GM23338 (cell line): ENCODE measurements around the gene PCGF2. TPM values are rescaled to one million over a fixed set of nuclear protein-coding genes. Genes with fewer than 3 reads are reported as not detected.

Source experiments
- ATAC-seq: fragments of 200-7000 bp; cut with Tn5 transposase; 3 replicates; pipeline ENCODE4 v1.9.1; 2020
- DNase-seq: peaks from one replicate; pipeline ENCODE4 v3.0.0-alpha.2; 2015; ENCODE audit warnings: low spot score
- H2AFZ ChIP-seq: fragments of 200-600 bp; sonication (generic); 2 replicates; pipeline ENCODE4 v1.8.0; 2016; ENCODE audit warnings: antibody characterized with exemption, mild to moderate bottlenecking, moderate library complexity
- H3F3A ChIP-seq: fragments of 200-600 bp; sonication (generic); replicated peaks from 2 replicates; pipeline ENCODE4 v1.8.0; 2017; ENCODE audit warnings: antibody characterized with exemption, mixed run types, low read depth
- H3K27ac ChIP-seq: fragments of 200-600 bp; sonication (generic); 2 replicates; pipeline ENCODE4 v1.6.1; 2016; ENCODE audit warnings: low read depth
- H3K27me3 ChIP-seq: fragments of 200-600 bp; sonication (generic); 2 replicates; pipeline ENCODE4 v1.8.0; 2016; ENCODE audit warnings: mild to moderate bottlenecking, mixed run types, moderate library complexity; ENCODE audit not compliant: insufficient read depth
- H3K36me3 ChIP-seq: fragments of 200-600 bp; sonication (generic); 2 replicates; pipeline ENCODE4 v1.8.0; 2016; ENCODE audit warnings: mild to moderate bottlenecking; ENCODE audit not compliant: insufficient read depth
- H3K4me1 ChIP-seq: fragments of 200-600 bp; sonication (generic); 2 replicates; pipeline ENCODE4 v1.8.0; 2016; ENCODE audit warnings: mild to moderate bottlenecking, moderate library complexity; ENCODE audit not compliant: insufficient read depth
- H3K4me2 ChIP-seq: fragments of 200-600 bp; sonication (generic); 2 replicates; pipeline ENCODE4 v1.7.1; 2017; ENCODE audit warnings: mixed run types
- H3K4me3 ChIP-seq: fragments of 200-600 bp; sonication (generic); 2 replicates; pipeline ENCODE4 v1.6.1; 2016; ENCODE audit warnings: mixed run types
- H3K79me2 ChIP-seq: fragments of 200-600 bp; sonication (generic); replicated peaks from 2 replicates; pipeline ENCODE4 v1.8.0; 2017; ENCODE audit warnings: mild to moderate bottlenecking; ENCODE audit not compliant: insufficient read depth
- H3K9me2 ChIP-seq: fragments of 200-600 bp; sonication (generic); 2 replicates; pipeline ENCODE4 v1.8.0; 2017; ENCODE audit not compliant: insufficient read depth
- H4K20me1 ChIP-seq: fragments of 200-600 bp; sonication (generic); replicated peaks from 2 replicates; pipeline ENCODE4 v1.8.0; 2017; ENCODE audit warnings: mild to moderate bottlenecking; ENCODE audit not compliant: insufficient read depth
- H3K27ac Mint-ChIP-seq: 2 replicates; pipeline ENCODE4 v1.8.0; 2020; ENCODE audit warnings: inconsistent platforms, mild to moderate bottlenecking, moderate library complexity, mixed read lengths
- H3K27me3 Mint-ChIP-seq: 3 replicates; pipeline ENCODE4 v1.8.0; 2022; ENCODE audit warnings: low read depth, mild to moderate bottlenecking, moderate library complexity, mixed read lengths, inconsistent platforms; ENCODE audit not compliant: insufficient read depth, poor library complexity
- H3K36me3 Mint-ChIP-seq: 3 replicates; pipeline ENCODE4 v1.8.0; 2021; ENCODE audit warnings: low read depth, mild to moderate bottlenecking, inconsistent platforms, moderate library complexity, mixed read lengths
- H3K4me1 Mint-ChIP-seq: 3 replicates; pipeline ENCODE4 v1.8.0; 2020; ENCODE audit warnings: mild to moderate bottlenecking, inconsistent platforms, mixed read lengths
- H3K4me3 Mint-ChIP-seq: 3 replicates; pipeline ENCODE4 v1.8.0; 2021; ENCODE audit warnings: moderate library complexity, mild to moderate bottlenecking, inconsistent platforms, mixed read lengths
- H3K9me3 Mint-ChIP-seq: 3 replicates; pipeline ENCODE4 v1.8.0; 2020; ENCODE audit warnings: moderate library complexity, mild to moderate bottlenecking, inconsistent platforms, mixed read lengths
- CREB1 ChIP-seq: fragments of 250-450 bp; sonication (Bioruptor Pico); IDR thresholded peaks from 2 replicates; pipeline ENCODE4 v1.5.0; 2020; ENCODE audit warnings: low read depth, mild to moderate bottlenecking, moderate library complexity
- EZH2 ChIP-seq: fragments of 200-600 bp; sonication (generic); IDR thresholded peaks from one replicate; pipeline ENCODE4 v1.8.0; 2017; ENCODE audit warnings: antibody characterized with exemption, mild to moderate bottlenecking, low read depth; ENCODE audit not compliant: unreplicated experiment
- EZH2phosphoT487 ChIP-seq: fragments of 200-600 bp; sonication (generic); IDR thresholded peaks from one replicate; pipeline ENCODE4 v1.8.1; 2018; ENCODE audit warnings: antibody characterized with exemption; ENCODE audit not compliant: unreplicated experiment
- JUNB ChIP-seq: IDR thresholded peaks from one replicate; pipeline ENCODE4 v1.6.1; 2016; ENCODE audit warnings: antibody characterized with exemption; ENCODE audit not compliant: unreplicated experiment
- NANOG ChIP-seq: IDR thresholded peaks from 2 replicates; pipeline ENCODE4 v1.6.1; 2016; ENCODE audit warnings: antibody characterized with exemption, borderline replicate concordance
- POLR2AphosphoS5 ChIP-seq: IDR thresholded peaks from 2 replicates; pipeline ENCODE4 v1.6.1; 2016; ENCODE audit warnings: antibody characterized with exemption, low read depth
- STAT1 ChIP-seq: IDR thresholded peaks from one replicate; pipeline ENCODE4 v1.6.1; 2016; ENCODE audit warnings: antibody characterized with exemption; ENCODE audit not compliant: unreplicated experiment
- ZNF114 ChIP-seq: fragments of 250-450 bp; sonication (Bioruptor Pico); IDR thresholded peaks from 2 replicates; pipeline ENCODE4 v1.5.0; 2020; ENCODE audit warnings: mild to moderate bottlenecking, moderate library complexity
- ZNF331 ChIP-seq: fragments of 250-450 bp; sonication (Bioruptor Pico); IDR thresholded peaks from 2 replicates; pipeline ENCODE4 v1.5.0; 2020; ENCODE audit warnings: low read depth, mild to moderate bottlenecking, moderate library complexity
- polyA plus RNA-seq: library from polyadenylated mRNA; unstranded; fragments of >200 nt; fragmentation: Nextera tagmentation; extraction: Ambion mirVana; gene quantifications from 2 replicates; pipeline ENCODE4 v1.2.1, GENCODE V29; 2016
- total RNA-seq: library from RNA; depleted of rRNA; stranded (reverse); fragments of >200 nt; shearing (Covaris generic); gene quantifications from 2 replicates; pipeline ENCODE4 v1.2.3, GENCODE V29; 2014
- TF ChIP-seq, protein P1 (sequence below): fragments of 250-450 bp; sonication (Bioruptor Pico); IDR thresholded peaks from 2 replicates; pipeline ENCODE4 v1.5.0; 2020; ENCODE audit warnings: mild to moderate bottlenecking, moderate library complexity
- TF ChIP-seq, protein P2 (sequence below): IDR thresholded peaks from one replicate; pipeline ENCODE4 v1.6.1; 2018; ENCODE audit warnings: antibody characterized with exemption; ENCODE audit not compliant: unreplicated experiment
- TF ChIP-seq, protein P3 (sequence below), 2 experiments: fragments of 200-600 bp in 1 of 2; sonication (generic) in 1 of 2; conservative IDR thresholded peaks; 2 replicates each; pipeline versions ENCODE4 v1.5.1 to v1.6.1; 2016 to 2017; ENCODE audit warnings: antibody characterized with exemption in 2 of 2, low read depth in 2 of 2, mild to moderate bottlenecking in 2 of 2, moderate library complexity in 1 of 2
- TF ChIP-seq, protein P4 (sequence below): IDR thresholded peaks from 2 replicates; pipeline ENCODE4 v1.6.1; 2016; ENCODE audit warnings: antibody characterized with exemption

The PCGF2 gene
- total and polyA plus RNA-seq, 2 experiments from 2014 or later: 21.1 to 51.9 TPM

DNA sequence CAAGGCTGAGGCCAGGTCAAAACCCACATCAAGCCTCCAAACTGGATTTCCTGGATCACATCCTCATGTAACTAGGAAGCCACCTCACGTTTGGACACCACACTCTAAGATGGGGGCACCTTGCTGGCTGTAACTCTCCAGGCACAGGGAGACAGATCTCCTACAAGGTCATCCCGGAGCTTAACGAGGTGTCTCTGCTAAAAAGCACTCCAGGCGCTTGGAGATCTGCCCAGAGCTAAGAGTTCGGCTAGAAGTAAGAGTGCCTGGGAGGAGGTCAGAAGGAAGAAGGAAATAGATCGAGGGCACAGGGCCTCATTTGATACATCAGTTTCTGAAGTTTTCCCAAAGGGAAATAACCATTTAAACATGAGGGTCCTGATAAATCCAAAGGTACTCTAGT, 20.3 kb upstream of the PCGF2 start:
- no peaks in the 10 kb centered on the region for H3K79me2 ChIP-seq
- Mint-ChIP-seq H3K27me3 (peaks cover 9% of the 10 kb centered on the region), H3K27ac (no peak overlapping the region), H3K4me3 (no peak overlapping the region), H3K9me3 (no peaks in the 10 kb centered on the region; the same call in 2 of the 3 replicates), H3K4me1 (no peaks in the 10 kb centered on the region; the same call in 2 of the 3 replicates), H3K36me3 (peaks cover 79% of the 10 kb centered on the region)
- H3K9me2 ChIP-seq: no peaks in the 10 kb centered on the region
- no peak overlapping the region for H3K4me2 ChIP-seq
- H3K4me3 ChIP-seq: no peak overlapping the region
- H3K27me3 ChIP-seq: no peaks in the 10 kb centered on the region
- TF ChIP-seq POLR2AphosphoS5 (no peak), ZNF331 (CRISPR knock-in tag) (no peak), ZNF114 (CRISPR knock-in tag) (no peak), STAT1 (no peak), EZH2 (no peak), CREB1 (CRISPR knock-in tag) (no peak), NANOG (no peak), EZH2phosphoT487 (no peak), JUNB (no peak)
- TF ChIP-seq, protein P1, sequence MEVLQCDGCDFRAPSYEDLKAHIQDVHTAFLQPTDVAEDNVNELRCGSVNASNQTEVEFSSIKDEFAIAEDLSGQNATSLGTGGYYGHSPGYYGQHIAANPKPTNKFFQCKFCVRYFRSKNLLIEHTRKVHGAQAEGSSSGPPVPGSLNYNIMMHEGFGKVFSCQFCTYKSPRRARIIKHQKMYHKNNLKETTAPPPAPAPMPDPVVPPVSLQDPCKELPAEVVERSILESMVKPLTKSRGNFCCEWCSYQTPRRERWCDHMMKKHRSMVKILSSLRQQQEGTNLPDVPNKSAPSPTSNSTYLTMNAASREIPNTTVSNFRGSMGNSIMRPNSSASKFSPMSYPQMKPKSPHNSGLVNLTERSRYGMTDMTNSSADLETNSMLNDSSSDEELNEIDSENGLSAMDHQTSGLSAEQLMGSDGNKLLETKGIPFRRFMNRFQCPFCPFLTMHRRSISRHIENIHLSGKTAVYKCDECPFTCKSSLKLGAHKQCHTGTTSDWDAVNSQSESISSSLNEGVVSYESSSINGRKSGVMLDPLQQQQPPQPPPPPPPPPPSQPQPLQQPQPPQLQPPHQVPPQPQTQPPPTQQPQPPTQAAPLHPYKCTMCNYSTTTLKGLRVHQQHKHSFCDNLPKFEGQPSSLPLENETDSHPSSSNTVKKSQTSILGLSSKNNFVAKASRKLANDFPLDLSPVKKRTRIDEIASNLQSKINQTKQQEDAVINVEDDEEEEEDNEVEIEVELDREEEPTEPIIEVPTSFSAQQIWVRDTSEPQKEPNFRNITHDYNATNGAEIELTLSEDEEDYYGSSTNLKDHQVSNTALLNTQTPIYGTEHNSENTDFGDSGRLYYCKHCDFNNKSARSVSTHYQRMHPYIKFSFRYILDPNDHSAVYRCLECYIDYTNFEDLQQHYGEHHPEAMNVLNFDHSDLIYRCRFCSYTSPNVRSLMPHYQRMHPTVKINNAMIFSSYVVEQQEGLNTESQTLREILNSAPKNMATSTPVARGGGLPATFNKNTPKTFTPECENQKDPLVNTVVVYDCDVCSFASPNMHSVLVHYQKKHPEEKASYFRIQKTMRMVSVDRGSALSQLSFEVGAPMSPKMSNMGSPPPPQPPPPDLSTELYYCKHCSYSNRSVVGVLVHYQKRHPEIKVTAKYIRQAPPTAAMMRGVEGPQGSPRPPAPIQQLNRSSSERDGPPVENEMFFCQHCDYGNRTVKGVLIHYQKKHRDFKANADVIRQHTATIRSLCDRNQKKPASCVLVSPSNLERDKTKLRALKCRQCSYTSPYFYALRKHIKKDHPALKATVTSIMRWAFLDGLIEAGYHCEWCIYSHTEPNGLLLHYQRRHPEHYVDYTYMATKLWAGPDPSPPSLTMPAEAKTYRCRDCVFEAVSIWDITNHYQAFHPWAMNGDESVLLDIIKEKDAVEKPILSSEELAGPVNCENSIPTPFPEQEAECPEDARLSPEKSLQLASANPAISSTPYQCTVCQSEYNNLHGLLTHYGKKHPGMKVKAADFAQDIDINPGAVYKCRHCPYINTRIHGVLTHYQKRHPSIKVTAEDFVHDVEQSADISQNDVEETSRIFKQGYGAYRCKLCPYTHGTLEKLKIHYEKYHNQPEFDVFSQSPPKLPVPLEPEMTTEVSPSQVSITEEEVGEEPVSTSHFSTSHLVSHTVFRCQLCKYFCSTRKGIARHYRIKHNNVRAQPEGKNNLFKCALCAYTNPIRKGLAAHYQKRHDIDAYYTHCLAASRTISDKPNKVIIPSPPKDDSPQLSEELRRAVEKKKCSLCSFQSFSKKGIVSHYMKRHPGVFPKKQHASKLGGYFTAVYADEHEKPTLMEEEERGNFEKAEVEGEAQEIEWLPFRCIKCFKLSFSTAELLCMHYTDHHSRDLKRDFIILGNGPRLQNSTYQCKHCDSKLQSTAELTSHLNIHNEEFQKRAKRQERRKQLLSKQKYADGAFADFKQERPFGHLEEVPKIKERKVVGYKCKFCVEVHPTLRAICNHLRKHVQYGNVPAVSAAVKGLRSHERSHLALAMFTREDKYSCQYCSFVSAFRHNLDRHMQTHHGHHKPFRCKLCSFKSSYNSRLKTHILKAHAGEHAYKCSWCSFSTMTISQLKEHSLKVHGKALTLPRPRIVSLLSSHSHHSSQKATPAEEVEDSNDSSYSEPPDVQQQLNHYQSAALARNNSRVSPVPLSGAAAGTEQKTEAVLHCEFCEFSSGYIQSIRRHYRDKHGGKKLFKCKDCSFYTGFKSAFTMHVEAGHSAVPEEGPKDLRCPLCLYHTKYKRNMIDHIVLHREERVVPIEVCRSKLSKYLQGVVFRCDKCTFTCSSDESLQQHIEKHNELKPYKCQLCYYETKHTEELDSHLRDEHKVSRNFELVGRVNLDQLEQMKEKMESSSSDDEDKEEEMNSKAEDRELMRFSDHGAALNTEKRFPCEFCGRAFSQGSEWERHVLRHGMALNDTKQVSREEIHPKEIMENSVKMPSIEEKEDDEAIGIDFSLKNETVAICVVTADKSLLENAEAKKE (CRISPR knock-in tag): no peak
- TF ChIP-seq, protein P2, sequence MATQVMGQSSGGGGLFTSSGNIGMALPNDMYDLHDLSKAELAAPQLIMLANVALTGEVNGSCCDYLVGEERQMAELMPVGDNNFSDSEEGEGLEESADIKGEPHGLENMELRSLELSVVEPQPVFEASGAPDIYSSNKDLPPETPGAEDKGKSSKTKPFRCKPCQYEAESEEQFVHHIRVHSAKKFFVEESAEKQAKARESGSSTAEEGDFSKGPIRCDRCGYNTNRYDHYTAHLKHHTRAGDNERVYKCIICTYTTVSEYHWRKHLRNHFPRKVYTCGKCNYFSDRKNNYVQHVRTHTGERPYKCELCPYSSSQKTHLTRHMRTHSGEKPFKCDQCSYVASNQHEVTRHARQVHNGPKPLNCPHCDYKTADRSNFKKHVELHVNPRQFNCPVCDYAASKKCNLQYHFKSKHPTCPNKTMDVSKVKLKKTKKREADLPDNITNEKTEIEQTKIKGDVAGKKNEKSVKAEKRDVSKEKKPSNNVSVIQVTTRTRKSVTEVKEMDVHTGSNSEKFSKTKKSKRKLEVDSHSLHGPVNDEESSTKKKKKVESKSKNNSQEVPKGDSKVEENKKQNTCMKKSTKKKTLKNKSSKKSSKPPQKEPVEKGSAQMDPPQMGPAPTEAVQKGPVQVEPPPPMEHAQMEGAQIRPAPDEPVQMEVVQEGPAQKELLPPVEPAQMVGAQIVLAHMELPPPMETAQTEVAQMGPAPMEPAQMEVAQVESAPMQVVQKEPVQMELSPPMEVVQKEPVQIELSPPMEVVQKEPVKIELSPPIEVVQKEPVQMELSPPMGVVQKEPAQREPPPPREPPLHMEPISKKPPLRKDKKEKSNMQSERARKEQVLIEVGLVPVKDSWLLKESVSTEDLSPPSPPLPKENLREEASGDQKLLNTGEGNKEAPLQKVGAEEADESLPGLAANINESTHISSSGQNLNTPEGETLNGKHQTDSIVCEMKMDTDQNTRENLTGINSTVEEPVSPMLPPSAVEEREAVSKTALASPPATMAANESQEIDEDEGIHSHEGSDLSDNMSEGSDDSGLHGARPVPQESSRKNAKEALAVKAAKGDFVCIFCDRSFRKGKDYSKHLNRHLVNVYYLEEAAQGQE: no peak
- TF ChIP-seq, protein P3, sequence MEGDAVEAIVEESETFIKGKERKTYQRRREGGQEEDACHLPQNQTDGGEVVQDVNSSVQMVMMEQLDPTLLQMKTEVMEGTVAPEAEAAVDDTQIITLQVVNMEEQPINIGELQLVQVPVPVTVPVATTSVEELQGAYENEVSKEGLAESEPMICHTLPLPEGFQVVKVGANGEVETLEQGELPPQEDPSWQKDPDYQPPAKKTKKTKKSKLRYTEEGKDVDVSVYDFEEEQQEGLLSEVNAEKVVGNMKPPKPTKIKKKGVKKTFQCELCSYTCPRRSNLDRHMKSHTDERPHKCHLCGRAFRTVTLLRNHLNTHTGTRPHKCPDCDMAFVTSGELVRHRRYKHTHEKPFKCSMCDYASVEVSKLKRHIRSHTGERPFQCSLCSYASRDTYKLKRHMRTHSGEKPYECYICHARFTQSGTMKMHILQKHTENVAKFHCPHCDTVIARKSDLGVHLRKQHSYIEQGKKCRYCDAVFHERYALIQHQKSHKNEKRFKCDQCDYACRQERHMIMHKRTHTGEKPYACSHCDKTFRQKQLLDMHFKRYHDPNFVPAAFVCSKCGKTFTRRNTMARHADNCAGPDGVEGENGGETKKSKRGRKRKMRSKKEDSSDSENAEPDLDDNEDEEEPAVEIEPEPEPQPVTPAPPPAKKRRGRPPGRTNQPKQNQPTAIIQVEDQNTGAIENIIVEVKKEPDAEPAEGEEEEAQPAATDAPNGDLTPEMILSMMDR (conservative IDR thresholded peaks at IDR 0.05; ENCODE audit: low read depth in 2 of 2): no peak
- TF ChIP-seq, protein P4, sequence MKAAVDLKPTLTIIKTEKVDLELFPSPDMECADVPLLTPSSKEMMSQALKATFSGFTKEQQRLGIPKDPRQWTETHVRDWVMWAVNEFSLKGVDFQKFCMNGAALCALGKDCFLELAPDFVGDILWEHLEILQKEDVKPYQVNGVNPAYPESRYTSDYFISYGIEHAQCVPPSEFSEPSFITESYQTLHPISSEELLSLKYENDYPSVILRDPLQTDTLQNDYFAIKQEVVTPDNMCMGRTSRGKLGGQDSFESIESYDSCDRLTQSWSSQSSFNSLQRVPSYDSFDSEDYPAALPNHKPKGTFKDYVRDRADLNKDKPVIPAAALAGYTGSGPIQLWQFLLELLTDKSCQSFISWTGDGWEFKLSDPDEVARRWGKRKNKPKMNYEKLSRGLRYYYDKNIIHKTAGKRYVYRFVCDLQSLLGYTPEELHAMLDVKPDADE: no peak
- H3F3A ChIP-seq: peaks cover 7% of the 10 kb centered on the region; the same call in 1 of the 2 replicates
- no peaks in the 10 kb centered on the region for H3K4me1 ChIP-seq
- H4K20me1 ChIP-seq: peaks cover 9% of the 10 kb centered on the region
- H3K27ac ChIP-seq: no peak overlapping the region
- H2AFZ ChIP-seq: no peak overlapping the region
- ATAC-seq (no peak), DNase-seq (no peak)
- peaks cover 29% of the 10 kb centered on the region for H3K36me3 ChIP-seq
